ENCODE results near the gene NXPE3. TPM values are rescaled to one million over a fixed set of nuclear protein-coding genes. Genes with fewer than 3 reads are reported as not detected.
A peak's percentile ranks its signal among the peaks of the same experiment; 100 is the strongest.
"Not testable (repeated sequence)": the region's sequence is repeated elsewhere in the genome, so short reads cannot be mapped to it uniquely, and the experiment has no call there.

Gene NXPE3
- total RNA-seq, result 42.0 TPM
- long read RNA-seq, full-length matches to known transcripts, result 21 of 35 reads
- long read RNA-seq, partial matches to known transcripts, result 4 of 35 reads
- long read RNA-seq, other reads (novel, unspliced or antisense), result 10 of 35 reads

GRCh38 chr3:101779047-101779821 is at the start of gene NXPE3:
NXPE3 (plus strand) TSS chr3:101779211; CDS start chr3:101785597, 6,386 bp downstream.
- ATAC-seq (peak; percentile 96), DNase-seq (ENCODE audit: missing footprints) (peak; percentile 97)
- intact Hi-C loops (cut with DNase I), result loop anchor here (2.0 kb wide), 1 partner anchor 102 kb away; the partner anchor contains the start of gene ZBTB11

GRCh38 chr3:101729586-101729985 is 49.4 kb upstream of the NXPE3 start:
- ATAC-seq (no peak), DNase-seq (ENCODE audit: missing footprints) (no peak)
- intact Hi-C loops (cut with DNase I), result no loop called here

- DNase-seq (ENCODE audit: missing footprints) (no peak), ATAC-seq (no peak)
- intact Hi-C loops (cut with DNase I), result no loop called here
These were observed 48.2 kb upstream of the NXPE3 start for GRCh38 chr3:101730839-101731238.

GRCh38 chr3:101732240-101732641 is 46.8 kb upstream of the NXPE3 start:
- intact Hi-C loops (cut with DNase I), result no loop called here
- ATAC-seq, result no peak
- DNase-seq (ENCODE audit: missing footprints), result no peak

- DNase-seq (ENCODE audit: missing footprints), result no peak
- intact Hi-C loops (cut with DNase I), result no loop called here
These were observed 43.2 kb upstream of the NXPE3 start for GRCh38 chr3:101735833-101736232.

GRCh38 chr3:101741914-101742313 is 37.1 kb upstream of the NXPE3 start:
- DNase-seq (ENCODE audit: missing footprints); intact Hi-C loops (cut with DNase I); ATAC-seq: not testable (repeated sequence)

More at GRCh38 chr3:101735833-101736232, 43.2 kb upstream of the NXPE3 start:
- ATAC-seq, result no peak

GRCh38 chr3:101744811-101745210 is 34.2 kb upstream of the NXPE3 start:
- ATAC-seq (no peak), DNase-seq (ENCODE audit: missing footprints) (no peak)
- intact Hi-C loops (cut with DNase I), result no loop called here

- ATAC-seq; DNase-seq (ENCODE audit: missing footprints); intact Hi-C loops (cut with DNase I): not testable (repeated sequence)
These were observed 33.1 kb upstream of the NXPE3 start for GRCh38 chr3:101745934-101746333.

GRCh38 chr3:101753386-101754113 is 25.5 kb upstream of the NXPE3 start:
- ATAC-seq; intact Hi-C loops (cut with DNase I); DNase-seq (ENCODE audit: missing footprints): not testable (repeated sequence)

GRCh38 chr3:101758224-101758623 is 20.8 kb upstream of the NXPE3 start:
- ATAC-seq, result no peak
- no peak for DNase-seq (ENCODE audit: missing footprints)
- intact Hi-C loops (cut with DNase I), result no loop called here

GRCh38 chr3:101762041-101762646 is 16.9 kb upstream of the NXPE3 start:
- ATAC-seq, result no peak
- intact Hi-C loops (cut with DNase I), result no loop called here
- DNase-seq (ENCODE audit: missing footprints), result no peak

- ATAC-seq; DNase-seq (ENCODE audit: missing footprints): not testable (repeated sequence)
- intact Hi-C loops (cut with DNase I), result loop anchor here (2.0 kb wide), 1 partner anchor 101 kb away; the partner anchor contains the start of gene ZBTB11
These were observed 1.2 kb upstream of the NXPE3 start for GRCh38 chr3:101777745-101778281.

- intact Hi-C loops (cut with DNase I), result loop anchor here (2.0 kb wide), 1 partner anchor 102 kb away; the partner anchor contains the start of gene ZBTB11
- no peak for ATAC-seq
- DNase-seq (ENCODE audit: missing footprints), result no peak
These were observed 495 bp upstream of the NXPE3 start for GRCh38 chr3:101778385-101779046.

GRCh38 chr3:101779822-101780381 is 891 bp downstream of the NXPE3 start:
- intact Hi-C loops (cut with DNase I), result loop anchor here (2.0 kb wide), 1 partner anchor 103 kb away; the partner anchor contains the start of gene ZBTB11
- DNase-seq (ENCODE audit: missing footprints) (no peak), ATAC-seq (no peak)

- DNase-seq (ENCODE audit: missing footprints) (no peak), ATAC-seq (no peak)
- intact Hi-C loops (cut with DNase I), result no loop called here
These were observed 1.6 kb downstream of the NXPE3 start for GRCh38 chr3:101780661-101781060.

GRCh38 chr3:101781166-101781565 is 2.2 kb downstream of the NXPE3 start:
- DNase-seq (ENCODE audit: missing footprints), result no peak
- ATAC-seq, result no peak
- intact Hi-C loops (cut with DNase I), result no loop called here

- ATAC-seq (no peak), DNase-seq (ENCODE audit: missing footprints) (peak; percentile 30)
- intact Hi-C loops (cut with DNase I), result no loop called here
These were observed 6.0 kb downstream of the NXPE3 start for GRCh38 chr3:101784855-101785613.

Data from Right ventricle myocardium inferior (tissue), 1 donor.